Stimulated activated CD8-positive, alpha-beta memory T cell treated with anti-CD3 and anti-CD28 coated beads, Interleukin-15, amount 100 ng/mL, for 24 hours (primary cell): ENCODE measurements around the gene KRT76.
A peak's percentile ranks its signal among the peaks of the same experiment; 100 is the strongest.
"Not testable (repeated sequence)": the region's sequence is repeated elsewhere in the genome, so short reads cannot be mapped to it uniquely, and the experiment has no call there.

Source experiments
- DNase-seq: peaks from one replicate; pipeline ENCODE4 v3.0.0-alpha.2; 2020; ENCODE audit warnings: low read depth

KRT76 gene

DNA sequence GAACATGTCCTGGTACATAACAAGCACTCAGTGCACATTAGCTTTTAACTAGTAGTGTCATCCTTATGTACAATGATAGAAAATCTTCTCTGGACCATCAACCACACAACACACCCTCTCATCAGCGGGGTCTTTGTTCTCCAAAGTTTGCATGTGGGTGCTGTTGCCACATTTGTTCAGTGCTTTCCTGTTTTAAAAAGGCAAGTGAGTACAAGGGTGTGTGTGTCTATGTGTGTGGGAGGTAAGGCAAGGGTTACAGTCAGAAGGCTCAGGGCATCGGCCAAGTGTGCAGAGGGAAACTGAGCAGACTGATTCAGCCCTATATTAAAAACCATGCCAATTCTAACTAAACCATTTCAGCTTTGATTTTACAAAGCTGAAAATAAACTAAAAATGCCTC, 17.9 kb downstream of the KRT76 start:
- no peak for DNase-seq

DNA sequence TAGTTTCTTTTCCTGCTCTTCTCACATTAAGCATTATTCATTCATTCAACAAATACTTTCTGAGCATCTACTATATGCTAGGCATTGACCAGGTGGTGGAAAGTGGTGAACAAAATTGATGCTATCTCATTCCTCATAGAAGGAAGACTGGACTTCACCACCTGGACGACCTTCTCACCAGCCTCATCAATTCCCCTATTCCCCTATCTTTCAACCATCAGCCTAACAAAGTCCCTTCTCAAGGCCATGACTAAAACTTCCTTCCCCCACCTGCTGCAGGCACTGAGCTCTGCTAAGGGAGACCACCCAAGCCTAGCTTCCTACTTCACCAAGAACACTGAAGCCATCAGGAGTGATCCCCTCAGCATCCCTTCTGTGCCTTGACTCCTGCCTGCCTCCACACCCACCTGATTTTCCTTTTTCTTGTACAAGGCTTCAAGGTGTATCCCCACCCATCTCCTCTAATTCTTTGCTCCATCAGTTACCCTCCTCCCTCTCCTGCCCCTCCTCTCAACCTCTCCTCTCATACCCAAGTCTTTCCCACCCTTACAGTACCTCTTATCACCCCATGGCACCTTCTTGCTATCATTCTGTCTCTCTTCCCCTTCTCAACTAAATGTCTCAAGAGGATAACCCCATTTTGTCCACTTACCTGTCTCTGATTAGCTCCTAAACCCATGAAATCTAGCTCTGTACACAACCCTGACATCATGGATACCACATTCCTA, 19.5 kb downstream of the KRT76 start:
- DNase-seq: no peak

DNA sequence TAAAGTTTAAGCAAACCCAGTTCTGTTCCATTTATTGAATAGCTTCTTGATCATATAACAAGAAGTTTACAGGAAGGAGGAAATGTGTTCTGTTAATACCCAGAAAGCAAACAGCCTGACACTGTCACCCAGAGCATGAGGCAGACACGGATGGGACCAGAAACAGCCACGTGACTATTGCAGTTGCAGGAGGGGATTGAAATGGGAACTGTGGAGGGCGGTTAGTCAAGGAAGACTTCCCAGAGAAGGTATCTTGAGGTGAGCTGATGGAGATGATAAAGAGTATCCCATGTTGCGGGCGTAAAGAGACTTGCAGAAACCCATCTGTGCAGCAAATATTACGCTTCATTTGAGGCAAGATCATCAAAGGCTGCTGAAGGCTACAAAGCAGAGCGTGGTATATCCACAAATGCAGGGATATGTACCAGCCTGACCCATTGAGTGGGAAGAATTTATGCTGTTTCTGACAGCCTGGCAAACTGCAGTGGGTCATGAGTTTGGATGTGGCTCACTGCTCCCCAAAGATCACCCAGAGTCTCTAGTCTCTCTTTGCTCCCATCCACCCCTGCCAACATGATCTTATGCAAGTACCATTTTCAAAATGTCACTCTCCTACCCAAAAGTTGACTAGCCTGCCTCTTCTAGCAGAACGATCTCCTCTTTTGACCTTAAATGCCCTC, 20.7 kb downstream of the KRT76 start:
- DNase-seq: no peak

DNA sequence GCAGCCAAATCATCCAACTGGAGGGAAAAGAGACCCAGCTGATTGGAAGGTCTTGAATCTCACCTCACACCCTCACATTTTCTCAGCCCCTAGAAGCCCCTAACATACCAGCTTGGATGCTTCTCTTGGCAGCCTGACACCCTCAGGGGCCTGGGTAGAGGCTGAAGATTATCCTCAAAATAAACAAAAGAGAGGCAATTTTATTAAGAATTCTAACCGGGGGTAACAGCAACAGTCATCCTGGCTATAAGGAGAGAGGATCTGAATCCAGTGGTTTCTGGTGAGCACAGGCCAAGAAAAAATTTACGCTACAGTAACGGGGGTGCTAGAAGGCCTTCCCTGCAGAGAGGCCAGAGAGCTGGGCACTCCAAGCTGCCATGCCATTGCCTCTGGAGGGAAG, 21.6 kb downstream of the KRT76 start:
- no peak for DNase-seq

DNA sequence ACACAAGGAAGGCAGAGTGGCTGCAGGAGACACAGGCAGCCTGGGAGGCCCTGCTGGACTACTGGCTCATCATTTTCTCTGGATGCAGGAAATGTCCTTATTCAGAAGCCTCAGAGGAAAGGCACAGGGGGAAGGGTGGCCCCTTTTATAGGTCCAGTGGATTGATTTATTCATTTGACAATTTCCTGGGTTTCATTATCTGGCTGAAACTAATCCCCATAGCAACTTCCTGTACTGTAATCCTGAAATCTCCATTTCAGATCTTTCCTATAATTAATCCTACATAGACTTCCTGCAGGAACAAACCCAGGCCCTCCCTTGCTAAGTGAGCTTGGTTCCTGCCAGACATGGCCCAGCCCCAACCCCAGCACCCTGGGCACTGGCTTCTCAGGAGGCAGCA, 23.0 kb downstream of the KRT76 start:
- no peak for DNase-seq

DNA sequence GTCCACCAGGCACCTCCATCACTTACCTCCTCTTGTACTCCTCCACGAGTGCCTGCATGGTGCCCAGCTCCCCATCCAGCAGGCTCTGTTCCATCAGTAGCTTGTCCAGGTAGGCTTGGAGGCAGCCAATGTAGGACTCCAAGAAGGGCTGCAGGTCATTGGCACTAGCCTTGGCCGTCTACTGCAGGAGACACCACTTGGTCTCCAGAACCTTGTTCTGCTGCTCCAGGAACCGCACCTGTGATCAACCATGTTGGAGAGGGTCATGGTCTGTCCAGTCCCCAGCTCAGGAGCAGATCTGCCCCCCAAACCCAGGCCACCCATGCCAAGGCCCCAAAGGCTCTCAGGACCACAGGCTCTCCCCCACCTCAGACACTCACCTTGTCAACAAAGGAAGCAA, 23.9 kb downstream of the KRT76 start:
- no peak for DNase-seq

DNA sequence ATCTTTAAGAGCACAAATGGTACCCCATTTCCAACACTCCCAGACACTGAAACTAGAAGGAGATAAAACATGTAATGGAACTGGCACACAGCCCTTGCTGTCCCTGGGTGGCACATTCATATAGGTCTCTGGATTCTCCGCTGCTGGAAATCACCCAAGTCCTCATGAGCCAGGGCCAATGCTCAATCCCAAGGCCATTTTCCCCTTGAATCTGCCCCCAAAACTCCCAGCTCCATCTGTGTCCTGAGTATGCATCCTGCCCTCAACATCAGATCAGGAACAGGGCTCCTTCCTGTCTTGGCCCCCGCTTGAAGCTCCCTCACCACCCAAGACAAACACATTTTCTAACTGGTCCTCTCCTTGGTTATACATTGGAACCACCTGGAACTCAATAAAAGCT, 24.6 kb downstream of the KRT76 start:
- DNase-seq: no peak

DNA sequence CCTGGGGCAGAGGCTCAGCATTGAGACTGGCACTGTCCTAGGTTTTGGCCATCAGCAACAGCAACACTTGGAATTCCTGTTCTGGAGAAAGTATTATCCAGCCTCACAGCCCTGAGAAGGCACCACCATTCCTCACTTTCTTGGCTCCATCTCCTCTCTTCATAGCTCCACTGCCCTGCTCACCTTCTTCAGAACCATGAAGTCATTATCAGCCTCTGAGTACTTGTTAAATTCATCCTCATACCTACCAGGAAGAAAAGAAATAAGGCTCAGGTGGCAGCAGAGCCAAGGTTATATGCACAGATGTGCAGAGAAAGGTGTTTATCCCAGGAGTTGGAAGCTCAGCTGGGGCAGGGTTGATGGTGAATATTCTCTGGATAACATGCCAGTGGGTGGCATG, 25.4 kb downstream of the KRT76 start:
- DNase-seq: no peak

DNA sequence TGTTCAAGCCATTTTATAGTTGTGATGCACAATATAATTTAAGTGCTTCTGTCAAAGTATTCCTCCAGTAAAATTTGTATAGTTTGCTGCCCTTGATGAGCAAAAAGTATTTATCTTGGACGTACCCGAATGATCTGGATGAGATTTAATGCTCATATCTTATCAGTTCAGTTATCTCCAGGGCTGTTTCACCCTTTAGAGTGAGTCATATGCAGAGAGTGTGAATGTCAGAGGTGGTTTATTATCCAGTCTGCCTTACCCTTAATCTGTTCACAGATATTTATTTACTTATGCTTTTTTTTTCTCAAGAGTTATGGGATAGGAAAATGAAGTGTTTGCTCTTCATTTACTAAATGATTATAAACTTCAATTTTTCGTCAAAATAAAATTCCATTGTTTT, 26.6 kb downstream of the KRT76 start:
- DNase-seq: not testable (repeated sequence)

DNA sequence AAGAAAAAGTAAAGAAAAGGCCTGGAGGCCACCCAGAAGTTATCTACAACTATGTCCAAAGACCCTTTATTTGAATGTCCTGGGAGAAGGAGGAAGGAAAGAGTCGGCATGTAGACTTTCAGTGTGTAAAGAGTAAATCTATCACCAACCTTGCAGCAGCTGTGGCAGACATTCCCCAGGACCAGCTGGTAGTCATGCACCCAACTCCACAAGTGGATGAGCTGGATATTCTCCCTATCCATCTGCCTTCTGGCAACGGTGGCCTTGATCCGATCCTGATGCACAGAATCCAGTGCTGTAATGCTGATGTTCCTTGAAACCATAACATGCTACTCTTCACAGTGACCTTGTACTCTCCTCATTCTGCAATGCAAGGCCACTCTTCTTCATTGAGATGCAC, 27.3 kb downstream of the KRT76 start:
- no peak for DNase-seq

DNA sequence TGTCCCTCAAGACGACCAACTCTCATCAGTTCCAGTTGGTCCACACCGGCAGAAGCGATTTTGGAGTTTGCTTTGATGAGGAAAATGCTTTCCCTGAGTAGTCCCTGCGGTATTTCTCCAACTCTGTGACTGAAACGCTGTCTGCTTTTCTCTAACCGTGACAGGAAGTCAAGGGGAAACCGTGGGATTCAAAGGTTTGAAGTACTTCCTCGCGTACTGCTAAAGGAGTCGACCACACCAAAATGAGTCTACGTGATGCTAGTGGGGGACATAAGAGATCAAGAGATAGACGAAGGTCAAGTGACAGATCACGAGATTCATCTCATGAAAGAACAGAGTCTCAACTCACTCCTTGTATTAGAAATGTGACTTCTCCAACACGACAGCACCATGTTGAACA, 28.6 kb downstream of the KRT76 start:
- no peak for DNase-seq

DNA sequence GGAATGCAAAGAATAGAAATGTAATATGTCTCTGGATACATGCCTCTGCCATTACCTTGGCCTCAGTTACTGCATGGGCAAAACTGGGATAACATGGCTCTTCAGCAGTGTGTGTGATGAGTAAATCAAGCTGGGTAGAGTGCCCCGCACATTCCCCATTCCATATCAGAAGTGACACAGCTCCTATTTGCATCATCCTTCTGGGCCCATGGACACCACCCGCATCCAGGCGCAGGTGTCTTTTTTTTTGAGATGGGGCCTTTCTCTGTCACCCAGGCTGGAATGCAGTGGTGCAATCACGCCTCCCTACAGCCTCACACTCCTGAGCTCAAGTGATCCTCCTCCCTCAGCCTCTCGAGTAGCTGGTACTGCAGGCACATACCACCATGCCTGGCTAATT, 31.6 kb downstream of the KRT76 start:
- DNase-seq: no peak

DNA sequence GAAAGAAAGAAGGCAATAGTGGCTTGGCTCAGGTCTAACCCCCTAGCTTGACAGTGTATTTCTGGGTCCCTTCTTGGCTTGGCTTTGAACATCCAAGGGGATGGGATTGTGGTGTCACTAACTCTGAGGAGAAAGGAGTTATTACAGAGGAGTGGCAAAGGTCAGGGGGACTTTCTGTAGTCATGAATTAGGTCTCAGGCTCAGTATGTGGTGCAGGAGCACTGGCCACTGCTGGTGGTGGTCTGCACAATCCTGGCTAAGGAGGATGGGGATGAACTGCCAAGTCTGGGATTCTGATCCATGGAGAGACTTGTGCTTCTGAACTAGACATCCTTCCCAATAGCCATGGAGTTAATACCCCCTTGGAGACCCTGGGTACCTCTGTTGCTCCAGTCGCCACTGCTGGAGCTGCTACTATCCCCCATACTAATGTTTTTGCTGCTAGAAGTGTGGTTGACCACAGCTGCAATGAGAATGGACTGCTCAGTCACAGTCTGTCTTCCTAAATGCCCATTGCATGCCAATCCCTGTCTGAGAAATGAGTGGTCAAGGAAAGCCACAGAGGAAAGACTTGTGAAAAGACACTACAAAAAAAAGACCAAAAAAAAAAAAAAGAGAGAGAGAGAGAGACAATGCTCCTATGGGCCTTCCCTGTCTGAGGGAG, 32.5 kb downstream of the KRT76 start:
- no peak for DNase-seq

DNA sequence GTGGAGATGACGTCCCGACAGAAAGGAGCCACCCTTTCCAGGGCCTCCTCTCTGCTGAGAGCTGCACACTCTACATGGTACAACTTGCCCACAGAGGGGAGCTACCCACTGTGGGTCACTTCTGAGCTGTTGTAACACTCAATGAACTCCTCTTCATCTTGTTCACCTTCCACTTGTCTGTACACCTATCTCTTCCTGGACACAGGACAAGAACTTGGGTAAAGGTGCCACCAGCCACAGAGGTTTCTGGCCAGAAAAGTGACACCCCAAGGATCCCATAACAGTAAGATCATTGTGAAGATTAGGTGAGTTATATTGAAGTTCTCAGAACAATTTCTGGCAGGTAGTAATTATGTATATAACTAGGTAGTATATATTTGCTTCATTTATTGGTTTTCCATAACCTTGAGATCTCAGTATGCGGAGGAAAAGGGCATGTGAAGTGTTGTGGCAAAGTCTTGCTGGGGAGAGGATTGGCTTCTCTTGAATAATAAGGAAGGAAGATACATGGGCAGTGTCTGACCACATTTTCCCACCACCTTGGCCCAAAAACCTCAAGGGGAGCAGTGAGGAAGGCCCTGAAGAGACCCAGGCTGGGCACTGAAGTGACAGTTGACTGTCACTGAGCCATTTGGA, 34.2 kb downstream of the KRT76 start:
- DNase-seq: no peak

DNA sequence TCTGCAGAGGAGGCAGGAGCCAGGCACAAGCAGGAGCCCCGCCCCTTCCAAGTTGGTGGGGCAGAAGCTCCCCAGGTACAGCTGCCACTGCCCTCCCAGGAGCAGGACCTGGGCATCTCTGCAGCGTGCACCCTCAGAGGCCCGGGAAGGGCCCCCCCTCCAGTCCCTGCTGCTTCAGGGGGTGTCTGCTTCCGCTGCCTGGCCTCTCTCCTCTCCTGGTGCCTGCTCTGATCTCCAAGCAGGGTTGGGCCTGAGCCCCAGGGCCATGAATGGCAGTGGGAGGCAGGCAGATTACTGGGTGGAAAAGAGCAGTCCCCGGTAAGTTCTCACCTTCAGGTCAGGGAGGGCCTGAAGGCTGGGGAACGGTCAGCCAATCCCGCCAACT, 35.0 kb downstream of the KRT76 start:
- DNase-seq: no peak

DNA sequence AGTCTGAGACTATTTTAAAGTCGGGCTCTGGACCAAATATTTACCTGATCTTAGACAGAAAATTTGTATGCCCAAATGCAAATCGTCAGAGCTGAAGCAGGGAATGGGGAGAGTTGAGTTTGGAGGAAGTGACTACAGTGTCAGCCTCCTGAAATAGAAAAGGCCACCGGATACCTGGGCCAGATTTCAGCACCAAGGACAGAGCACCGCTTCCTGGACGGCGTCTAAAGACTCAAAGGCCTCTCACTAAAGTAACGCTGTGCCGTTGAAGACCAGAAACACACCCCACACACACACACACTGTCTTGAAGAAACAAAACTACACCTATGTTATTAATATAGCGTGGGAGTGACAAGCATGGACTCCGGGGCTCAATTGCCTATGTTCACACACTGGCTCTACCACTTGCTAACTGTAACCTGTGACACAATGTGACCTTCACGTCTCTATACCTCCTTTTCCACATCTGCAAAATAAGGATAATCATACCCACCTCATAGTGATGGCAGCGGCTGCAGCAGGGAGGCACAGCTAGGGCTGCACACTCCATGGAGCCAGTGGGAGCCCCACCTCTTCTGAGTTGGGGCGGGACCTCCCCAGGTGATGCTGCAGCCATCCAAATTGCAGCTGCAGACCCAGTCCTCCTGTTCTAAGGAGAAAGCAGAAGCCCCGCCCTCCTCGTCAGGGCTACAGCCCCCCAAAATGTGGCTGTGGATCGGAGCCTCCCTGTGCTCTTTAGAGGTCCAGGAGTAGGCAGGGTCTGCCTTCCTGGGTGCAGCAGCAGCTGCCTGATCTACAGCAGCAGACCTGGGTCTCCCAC, 35.6 kb downstream of the KRT76 start:
- DNase-seq: peak; percentile 21

DNA sequence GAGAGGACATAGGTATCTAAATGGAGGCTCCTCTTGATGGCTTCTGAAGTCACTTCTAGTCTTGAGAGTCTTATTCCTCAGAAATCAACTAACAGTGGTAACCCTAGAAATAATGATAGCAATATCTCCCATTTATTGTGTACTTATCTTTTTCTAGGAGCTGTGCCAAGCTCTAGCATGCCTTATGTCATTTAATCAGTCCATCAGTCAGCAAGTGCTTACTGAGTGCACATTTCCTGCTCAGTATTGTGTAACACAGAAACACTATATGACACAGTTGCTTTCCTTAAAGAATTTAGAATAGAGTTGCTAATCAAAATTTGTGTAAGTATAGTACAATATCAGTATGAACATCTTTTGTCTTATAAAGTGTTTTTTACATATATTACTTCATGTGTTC, 36.6 kb downstream of the KRT76 start:
- no peak for DNase-seq

DNA sequence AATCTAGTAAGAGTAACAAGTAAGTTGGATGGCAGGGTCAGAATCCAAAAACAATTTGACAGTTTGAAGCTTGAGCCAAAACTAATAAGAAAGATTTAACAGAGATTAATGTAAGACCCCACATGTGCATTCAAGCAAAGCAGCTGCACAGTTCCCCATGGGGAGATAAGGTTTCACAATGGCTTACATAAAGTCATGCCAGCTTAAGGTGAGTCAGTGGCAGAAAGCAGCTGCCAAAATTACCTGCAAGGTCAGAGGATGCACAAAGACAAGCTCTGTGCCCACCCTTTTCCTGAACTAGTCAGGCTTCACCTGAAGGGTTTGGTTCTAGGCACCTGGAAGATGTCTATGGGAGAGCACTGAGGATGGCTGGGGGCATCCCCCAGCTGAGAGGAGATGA, 37.2 kb downstream of the KRT76 start:
- DNase-seq: no peak

DNA sequence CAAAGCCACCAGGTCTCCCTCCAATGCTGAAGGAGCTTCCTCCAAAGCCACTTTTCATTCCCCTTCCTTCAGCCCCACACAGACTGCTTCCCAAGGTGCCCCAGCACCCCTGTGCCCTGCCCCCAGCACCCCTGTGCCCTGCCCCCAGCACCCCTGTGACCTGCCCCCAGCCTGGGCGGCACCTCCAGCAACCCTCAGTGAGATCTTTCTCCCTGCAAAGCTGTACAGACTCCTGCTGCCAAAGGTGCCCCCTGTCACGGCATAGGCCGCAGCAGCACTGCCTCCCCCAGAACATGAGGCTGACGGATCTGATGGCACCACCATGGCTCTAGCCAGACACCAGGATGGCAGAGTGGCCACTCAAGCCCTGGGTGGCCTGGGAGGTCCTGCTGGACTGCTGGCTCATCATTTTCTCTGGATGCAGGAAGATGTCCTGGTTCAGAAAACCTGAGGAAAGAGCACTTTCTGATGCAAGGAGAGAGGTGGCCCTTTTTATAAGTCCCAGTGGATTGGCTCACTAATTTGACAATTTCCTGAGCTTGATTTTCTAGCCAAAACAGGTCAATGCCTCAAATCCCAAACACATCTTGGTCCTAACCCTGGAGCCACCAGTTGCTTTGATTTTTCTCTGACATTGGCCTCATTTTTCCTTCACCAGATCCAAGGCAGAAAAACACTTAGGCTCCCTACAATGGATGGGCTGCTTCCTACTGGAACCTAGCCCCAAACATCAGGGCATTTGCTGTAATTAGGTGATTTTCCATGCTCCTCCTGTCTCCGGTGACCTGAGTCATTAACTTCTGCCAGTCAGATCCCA, 41.1 kb downstream of the KRT76 start:
- DNase-seq: no peak

DNA sequence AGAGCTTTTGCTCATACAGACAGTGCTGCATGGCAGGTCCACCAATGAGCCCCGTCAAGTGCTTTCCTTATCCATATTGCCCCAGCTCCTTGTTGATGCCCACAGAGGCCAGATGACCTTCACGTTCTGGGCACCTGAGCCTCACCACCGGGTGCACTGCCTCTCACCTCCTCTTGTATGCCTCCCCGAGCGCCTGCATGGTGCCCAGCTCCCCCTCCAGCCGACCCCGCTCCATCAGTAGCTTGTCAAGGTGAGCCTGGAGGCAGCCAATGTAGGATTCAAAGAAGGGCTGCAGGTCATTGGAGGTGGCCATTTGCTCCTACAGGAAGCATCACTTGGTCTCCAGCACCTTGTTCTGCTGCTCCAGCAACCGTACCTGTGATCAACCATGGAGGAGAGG, 42.0 kb downstream of the KRT76 start:
- DNase-seq: no peak

DNA sequence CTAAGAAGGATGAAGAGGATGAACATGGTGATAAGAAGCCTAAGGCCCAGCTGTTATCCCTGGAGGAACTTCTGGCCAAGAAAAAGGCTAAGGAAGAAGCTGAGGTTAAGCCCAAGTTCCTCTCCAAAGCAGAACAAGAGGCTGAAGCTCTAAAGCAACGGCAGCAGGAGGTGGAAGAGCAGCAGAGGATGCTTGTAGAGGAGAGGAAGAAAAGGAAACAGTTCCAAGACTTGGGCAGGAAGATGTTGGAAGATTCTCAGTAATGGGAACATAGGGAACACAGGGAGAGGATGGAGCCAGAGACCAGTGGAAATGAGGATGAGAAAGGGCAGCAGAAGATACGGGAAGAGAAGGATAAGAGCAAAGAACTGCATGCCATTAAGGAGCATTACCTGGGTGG, 46.4 kb downstream of the KRT76 start:
- no peak for DNase-seq
